ENCODE data around the gene ADORA3. TPM values are rescaled to one million over a fixed set of nuclear protein-coding genes. Genes with fewer than 3 reads are reported as not detected.

The ADORA3 gene
- total and polyA plus RNA-seq, 10 of the 15 experiments (the other 5 are each of a cell fraction or from before 2014, with no cell fraction given): 0.14 to 0.29 (median 0.18) TPM; not detected in 2

DNA sequence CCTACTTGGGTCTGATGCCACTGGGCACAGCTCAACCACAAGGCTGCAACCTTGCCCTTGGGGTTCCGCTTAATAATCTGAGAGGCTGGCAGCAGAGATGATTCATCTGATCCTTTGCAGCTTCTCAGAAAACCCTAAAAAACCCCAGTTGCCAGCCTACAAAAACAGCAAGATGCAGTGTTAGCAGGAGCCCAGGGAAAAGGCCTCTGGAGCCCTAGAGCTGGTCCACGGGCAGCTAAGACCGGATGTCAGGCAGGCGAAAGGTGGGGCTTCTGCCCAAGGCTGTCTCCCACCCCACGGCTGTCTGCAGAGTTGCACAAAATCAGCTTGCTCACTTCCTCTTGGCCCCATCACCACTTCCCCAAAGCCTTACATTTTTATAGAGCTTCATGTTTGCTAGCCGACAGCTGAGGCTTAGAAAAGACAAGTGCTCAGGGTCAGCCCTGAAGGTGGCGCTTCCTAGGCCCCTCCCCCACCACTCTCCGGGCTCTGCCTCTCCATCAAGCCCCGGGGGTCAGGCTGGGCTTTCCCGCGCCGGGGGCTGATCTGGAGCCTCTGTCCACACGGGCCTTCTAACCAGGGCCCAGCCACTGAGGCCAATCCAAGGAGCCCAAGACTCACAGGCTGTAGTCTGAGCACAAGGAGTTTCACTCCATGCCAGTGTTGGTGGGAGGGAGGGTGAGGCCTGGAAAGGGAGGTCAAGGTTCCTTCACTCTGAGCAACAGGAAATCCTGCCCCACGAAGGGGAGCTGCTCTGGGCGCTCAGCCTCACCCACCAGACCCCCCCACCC lies 4.2 kb upstream of the ADORA3 start (continued):
- TF ChIP-seq RUNX3 (IDR thresholded peaks at IDR 0.05; ENCODE audit: low read length) (0 out of 2 replicates have a peak, but pooled peaks have one; percentile 5), SMAD5 (IDR thresholded peaks at IDR 0.05; ENCODE audit: low read depth) (0 out of 2 replicates have a peak, but pooled peaks have one; percentile 14), GABPA (IDR thresholded peaks at IDR 0.05; ENCODE audit: low read depth) (peak; percentile 71; the same call in 1 of the 2 replicates), NKRF (conservative IDR thresholded peaks at IDR 0.05) (peak; percentile 19; the same call in 1 of the 2 replicates), USF2 (IDR thresholded peaks at IDR 0.05; ENCODE audit: borderline replicate concordance, low read depth, low read length) (no peak), E4F1 (IDR thresholded peaks at IDR 0.05; ENCODE audit: borderline replicate concordance, partially characterized antibody) (no peak), HCFC1 (IDR thresholded peaks at IDR 0.05; ENCODE audit: low read length) (0 out of 2 replicates have a peak, but pooled peaks have one; percentile 9), NR2C2 (IDR thresholded peaks at IDR 0.05; ENCODE audit: borderline replicate concordance, control insufficient read depth, insufficient read length, low read depth) (no peak), IKZF2 (IDR thresholded peaks at IDR 0.05) (peak in 1 of 2 experiments; percentile 7; a peak in 1 of 4 replicates), NR2C1 (IDR thresholded peaks at IDR 0.05) (0 out of 2 replicates have a peak, but pooled peaks have one; percentile 33), IKZF1 (conservative IDR thresholded peaks at IDR 0.05) (peak; percentile 71), RCOR1 (conservative IDR thresholded peaks at IDR 0.05; ENCODE audit: low read depth, low read length) (no peak), ASH2L (IDR thresholded peaks at IDR 0.05; ENCODE audit: borderline replicate concordance, low read depth) (no peak), LARP7 (IDR thresholded peaks at IDR 0.05) (no peak)
